GM20431 (cell line): ENCODE results near the gene TRPM3.

Source experiments
- in situ Hi-C: fragments of 300-500 bp; cut with MseI, MboI; formaldehyde crosslinking; loops from one replicate; pipeline ENCODE4 v1.15.0; 2020; ENCODE audit warnings: low sequenced_read_pairs; ENCODE audit not compliant: unreplicated experiment

The TRPM3 gene

GRCh38 chr9:70696694-70697335 lies 424.6 kb downstream of the TRPM3 start:
- in situ Hi-C loops, result no loop called here

- in situ Hi-C loops, result no loop called here
Observed at GRCh38 chr9:70694758-70695157, 426.7 kb downstream of the TRPM3 start.

GRCh38 chr9:70693186-70693585 lies 428.2 kb downstream of the TRPM3 start:
- in situ Hi-C loops, result no loop called here

- in situ Hi-C loops, result no loop called here
Observed at GRCh38 chr9:70692431-70692830, 429.0 kb downstream of the TRPM3 start.

GRCh38 chr9:70688704-70689103 lies 432.7 kb downstream of the TRPM3 start:
- in situ Hi-C loops, result no loop called here

- in situ Hi-C loops, result no loop called here
Observed at GRCh38 chr9:70683841-70684240, 437.6 kb downstream of the TRPM3 start.

GRCh38 chr9:70682298-70682697 lies 439.1 kb downstream of the TRPM3 start:
- in situ Hi-C loops, result no loop called here

- in situ Hi-C loops, result no loop called here
Observed at GRCh38 chr9:70679845-70680244, 441.6 kb downstream of the TRPM3 start.

GRCh38 chr9:70678153-70678552 lies 443.3 kb downstream of the TRPM3 start:
- in situ Hi-C loops, result no loop called here

- in situ Hi-C loops, result no loop called here
Observed at GRCh38 chr9:70677055-70677735, 444.2 kb downstream of the TRPM3 start.

- in situ Hi-C loops, result no loop called here
Observed at GRCh38 chr9:70675868-70676370, 445.5 kb downstream of the TRPM3 start.

GRCh38 chr9:70673844-70674243 lies 447.6 kb downstream of the TRPM3 start:
- in situ Hi-C loops, result no loop called here

GRCh38 chr9:70672161-70672649 lies 449.2 kb downstream of the TRPM3 start:
- in situ Hi-C loops, result no loop called here

GRCh38 chr9:70668751-70669150 lies 452.7 kb downstream of the TRPM3 start:
- in situ Hi-C loops, result no loop called here

GRCh38 chr9:70658765-70659164 lies 462.7 kb downstream of the TRPM3 start:
- in situ Hi-C loops, result no loop called here

- in situ Hi-C loops, result no loop called here
Observed at GRCh38 chr9:70656281-70656680, 465.1 kb downstream of the TRPM3 start.

GRCh38 chr9:70654144-70654543 lies 467.3 kb downstream of the TRPM3 start:
- in situ Hi-C loops, result no loop called here

- in situ Hi-C loops, result loop anchor here (25.0 kb wide), 1 partner anchor 343 kb away; no protein-coding TSS in a partner anchor
Observed at GRCh38 chr9:70644627-70645026, 476.8 kb downstream of the TRPM3 start.

GRCh38 chr9:70642341-70642740 lies 479.1 kb downstream of the TRPM3 start:
- in situ Hi-C loops, result loop anchor here (25.0 kb wide), 1 partner anchor 345 kb away; no protein-coding TSS in a partner anchor

GRCh38 chr9:70641631-70642030 lies 479.8 kb downstream of the TRPM3 start:
- in situ Hi-C loops, result loop anchor here (25.0 kb wide), 1 partner anchor 346 kb away; no protein-coding TSS in a partner anchor

GRCh38 chr9:70641031-70641430 lies 480.4 kb downstream of the TRPM3 start:
- in situ Hi-C loops, result loop anchor here (25.0 kb wide), 1 partner anchor 346 kb away; no protein-coding TSS in a partner anchor
